Measurements from ENCODE around the gene CDKL1. TPM values are rescaled to one million over a fixed set of nuclear protein-coding genes. Genes with fewer than 3 reads are reported as not detected.
"Not testable (repeated sequence)": the region's sequence is repeated elsewhere in the genome, so short reads cannot be mapped to it uniquely, and the experiment has no call there.

Gene CDKL1
- polyA plus RNA-seq, 4 donors = 6.7 to 15.4 (median 7.6) TPM

DNA sequence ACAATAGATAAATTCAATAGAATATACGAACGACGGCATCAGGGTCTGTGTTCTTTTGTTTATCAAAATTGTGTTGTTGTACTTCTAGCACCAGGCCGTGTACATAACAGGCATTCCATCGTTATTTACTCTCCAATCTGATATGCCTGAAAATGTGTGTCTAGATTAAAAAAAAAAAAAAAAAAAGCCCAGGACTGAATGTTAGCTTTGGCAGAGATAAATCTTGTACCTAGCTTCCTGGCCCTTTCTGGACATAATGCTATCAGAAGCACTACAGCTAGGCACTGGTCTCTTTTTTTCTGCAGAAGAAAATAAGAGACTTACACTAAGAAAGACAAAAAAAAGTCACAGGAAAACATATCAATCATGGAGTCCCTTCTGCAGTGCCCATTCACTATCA is 37.0 kb downstream of the CDKL1 start:
- no peak for DNase-seq (ENCODE audit: low read depth in 4 of 4, low spot score in 2 of 4)

DNA sequence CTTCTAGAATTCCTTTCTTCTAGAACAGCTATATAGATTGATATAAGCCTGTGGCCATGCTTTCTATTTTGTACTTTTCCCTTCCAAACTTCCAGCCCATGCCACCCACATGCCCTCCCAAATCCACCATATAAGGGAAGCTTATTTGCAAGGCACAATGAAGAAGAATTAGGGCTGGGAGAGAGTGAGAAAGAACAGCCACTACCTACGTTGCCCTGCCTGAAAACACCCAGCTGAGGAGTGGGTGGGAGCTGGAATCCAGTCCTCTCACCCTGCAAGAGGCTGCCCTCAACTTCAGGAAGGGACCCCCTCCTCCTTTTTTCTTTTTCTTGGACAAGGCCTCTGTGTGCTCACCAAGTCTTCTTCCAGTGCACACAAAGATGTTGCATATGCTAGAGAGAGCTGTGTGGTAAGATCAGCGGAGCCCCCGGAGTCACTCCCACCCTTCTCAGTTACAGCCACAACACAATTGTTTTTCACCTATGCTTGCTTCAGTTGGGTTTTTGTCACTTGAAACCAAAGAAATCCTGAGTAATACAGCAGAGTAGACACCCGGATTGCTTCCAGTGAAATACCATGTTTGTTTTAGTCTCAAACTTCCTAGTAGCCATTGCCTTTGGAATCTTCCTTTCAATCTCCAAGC is 38.8 kb downstream of the CDKL1 start:
- peak in 2 of 4 donors; percentile 55 to 56 for DNase-seq (ENCODE audit: low read depth in 4 of 4, low spot score in 2 of 4)

DNA sequence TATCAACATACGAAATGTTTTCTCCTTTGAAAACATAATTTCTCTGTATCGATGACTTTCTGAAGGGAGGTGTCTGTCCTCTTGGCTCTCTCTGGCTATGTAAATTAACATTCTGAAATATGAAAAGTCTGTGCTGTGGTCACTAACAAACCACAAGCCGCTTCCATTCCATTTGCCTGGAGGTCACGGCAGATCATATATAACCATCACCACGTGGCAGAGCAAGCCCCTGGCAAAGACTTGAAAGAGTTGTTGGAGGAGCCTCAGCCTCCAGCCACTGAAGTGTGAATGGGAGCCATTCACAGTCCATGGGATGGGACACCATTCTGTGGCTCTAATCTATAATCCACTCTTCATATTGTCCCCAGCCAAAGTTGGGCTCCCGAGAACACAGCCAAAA is 39.6 kb downstream of the CDKL1 start:
- DNase-seq (ENCODE audit: low read depth in 4 of 4, low spot score in 2 of 4) = no peak

DNA sequence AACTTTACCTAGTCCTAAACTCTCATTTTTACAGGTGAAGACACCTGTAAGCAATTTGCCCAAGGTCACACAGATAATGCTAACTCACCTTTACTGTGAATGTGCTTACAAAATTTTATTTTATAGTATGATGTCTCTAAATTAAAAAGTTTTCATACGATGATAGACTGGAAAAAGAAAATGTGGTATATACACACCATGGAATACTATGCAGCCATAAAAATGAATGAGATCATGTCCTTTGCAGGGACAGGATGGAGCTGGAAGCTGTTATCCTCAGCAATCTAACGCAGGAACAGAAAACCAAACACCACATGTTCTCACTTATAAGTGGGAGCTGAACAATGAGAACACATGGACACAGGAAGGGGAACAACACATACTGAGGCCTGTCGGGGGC is 40.4 kb downstream of the CDKL1 start:
- DNase-seq (ENCODE audit: low read depth in 4 of 4, low spot score in 2 of 4) = not testable (repeated sequence)

DNA sequence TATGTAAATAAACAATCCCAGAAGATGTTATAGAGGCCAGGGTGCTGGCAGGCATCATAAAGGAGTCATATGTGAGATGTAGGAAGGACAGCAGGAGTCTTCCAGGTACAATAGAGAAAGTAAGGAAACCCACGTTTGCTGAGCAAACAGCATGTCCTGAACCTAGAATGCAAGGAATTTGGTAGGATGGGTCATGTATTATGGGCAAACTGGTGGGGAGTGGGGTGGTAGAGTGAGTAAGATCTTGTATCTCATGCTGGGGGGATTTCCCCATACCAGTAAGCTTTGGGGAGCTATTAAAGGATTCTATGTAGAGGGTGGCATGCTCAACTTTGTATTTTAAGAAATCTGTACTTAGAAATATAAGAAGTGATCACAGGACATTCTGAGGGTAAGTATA is 41.0 kb downstream of the CDKL1 start:
- DNase-seq (ENCODE audit: low read depth in 4 of 4, low spot score in 2 of 4) = no peak

DNA sequence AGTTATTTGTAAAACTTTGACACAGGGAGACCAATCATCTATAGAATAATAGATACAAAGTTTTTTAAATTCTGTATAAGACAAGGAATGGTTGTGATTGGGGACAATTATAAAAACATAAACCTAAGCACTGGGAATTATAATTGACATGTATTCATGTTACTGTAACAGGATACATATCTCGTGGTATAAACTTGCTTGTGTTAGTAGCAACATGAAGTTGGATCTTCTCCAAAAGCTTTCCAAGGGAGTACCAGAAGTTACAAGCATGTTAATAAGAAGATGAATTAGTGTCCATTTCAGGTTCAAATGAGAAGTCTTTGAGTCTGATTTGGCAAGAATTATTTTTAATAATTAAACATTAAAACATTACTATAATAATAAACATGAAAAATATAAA is 42.2 kb downstream of the CDKL1 start:
- no peak for DNase-seq (ENCODE audit: low read depth in 4 of 4, low spot score in 2 of 4)

DNA sequence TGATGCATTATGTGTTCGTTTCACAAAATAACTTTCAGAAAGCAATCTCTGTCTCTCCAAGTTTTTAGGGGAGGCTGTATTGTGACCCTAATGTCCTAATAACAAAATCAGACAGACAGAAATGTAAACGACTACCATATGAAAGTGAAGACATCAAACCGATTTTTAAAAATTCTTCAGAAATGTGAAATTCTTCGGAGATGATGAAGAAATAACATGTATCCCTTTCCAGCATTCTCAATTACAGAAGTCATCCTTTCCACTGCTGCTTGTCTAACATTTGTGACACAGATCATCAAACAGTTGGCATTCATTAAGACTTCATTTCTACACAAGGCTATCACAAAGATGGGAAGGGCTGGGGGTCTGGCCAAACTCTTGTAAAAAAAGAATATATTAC is 43.6 kb downstream of the CDKL1 start:
- no peak for DNase-seq (ENCODE audit: low read depth in 4 of 4, low spot score in 2 of 4)

DNA sequence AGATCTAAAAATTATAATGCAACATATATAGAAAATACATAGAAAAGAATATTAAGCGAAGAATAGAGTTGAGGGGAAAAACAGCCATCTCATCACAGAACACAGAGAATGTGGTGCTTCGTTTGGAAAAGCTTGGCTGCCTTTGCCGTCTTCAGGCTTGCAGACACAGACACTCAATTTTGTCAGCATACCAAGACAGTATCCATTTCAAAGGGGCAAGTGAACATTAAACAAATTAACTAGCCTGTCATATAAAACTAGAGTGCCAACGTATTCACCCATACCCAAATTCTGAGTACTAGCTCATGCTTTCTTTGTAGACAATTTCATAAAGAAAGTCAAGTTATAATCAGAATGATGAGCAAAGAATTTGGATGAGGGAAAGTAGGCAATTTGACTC is 44.1 kb downstream of the CDKL1 start:
- DNase-seq (ENCODE audit: low read depth in 4 of 4, low spot score in 2 of 4) = no peak

DNA sequence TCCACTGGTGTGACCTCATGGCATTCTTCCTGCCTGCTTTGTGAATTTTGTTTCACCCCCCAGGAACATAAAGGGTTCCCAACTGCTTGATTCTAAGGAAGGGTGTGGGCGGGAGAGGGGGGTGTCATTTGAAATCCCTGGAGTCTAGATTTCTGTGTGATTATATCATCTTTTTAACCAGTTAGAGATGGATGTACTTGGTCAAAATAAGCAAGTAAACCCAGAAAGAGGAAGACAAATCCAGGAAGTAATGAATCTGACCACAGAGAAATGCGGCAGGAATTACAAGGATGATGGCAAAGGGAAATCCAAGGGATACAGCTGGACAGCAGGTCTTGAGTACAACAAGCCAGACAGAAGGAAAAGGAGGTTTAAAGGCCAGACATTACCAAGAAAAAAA is 45.7 kb downstream of the CDKL1 start:
- DNase-seq (ENCODE audit: low read depth in 4 of 4, low spot score in 2 of 4) = no peak

DNA sequence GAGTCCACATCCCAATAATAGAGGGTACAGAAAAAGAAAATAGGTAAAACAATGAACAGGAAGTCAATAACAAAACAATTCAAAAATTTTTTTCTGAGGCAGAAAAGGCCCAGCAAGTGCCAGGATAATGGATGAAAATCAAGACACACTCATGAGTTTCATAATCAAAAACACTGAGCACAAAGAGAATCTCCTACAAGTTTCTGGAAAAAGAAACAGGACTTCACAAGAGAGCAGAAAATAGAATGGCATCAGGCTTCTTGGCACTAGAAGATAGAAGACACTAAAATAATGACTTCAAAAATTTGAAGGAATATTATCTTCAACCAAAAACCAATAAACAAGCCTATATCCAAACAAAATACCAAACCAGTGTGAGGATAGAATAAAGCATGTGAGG is 47.7 kb downstream of the CDKL1 start:
- DNase-seq (ENCODE audit: low read depth in 4 of 4, low spot score in 2 of 4) = no peak

DNA sequence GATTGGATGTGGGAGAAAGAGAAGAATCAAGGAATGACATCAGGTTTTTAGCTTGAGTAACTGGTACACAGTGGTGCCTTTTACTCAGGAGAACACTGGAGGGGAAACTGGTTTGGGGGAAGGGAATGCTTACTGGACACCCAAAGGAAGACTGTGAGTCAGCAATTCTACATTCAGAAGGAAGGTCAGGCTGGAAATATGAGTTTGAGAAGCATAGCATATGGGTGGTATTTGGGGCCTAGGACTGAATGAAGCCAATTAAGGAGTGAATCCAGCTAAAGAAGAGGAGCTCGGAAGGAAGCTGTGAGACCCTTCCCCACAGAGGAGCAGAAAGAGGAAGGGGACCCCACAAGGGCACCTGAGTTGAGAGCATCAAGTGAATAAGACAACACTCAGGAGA is 49.2 kb downstream of the CDKL1 start:
- no peak for DNase-seq (ENCODE audit: low read depth in 4 of 4, low spot score in 2 of 4)

DNA sequence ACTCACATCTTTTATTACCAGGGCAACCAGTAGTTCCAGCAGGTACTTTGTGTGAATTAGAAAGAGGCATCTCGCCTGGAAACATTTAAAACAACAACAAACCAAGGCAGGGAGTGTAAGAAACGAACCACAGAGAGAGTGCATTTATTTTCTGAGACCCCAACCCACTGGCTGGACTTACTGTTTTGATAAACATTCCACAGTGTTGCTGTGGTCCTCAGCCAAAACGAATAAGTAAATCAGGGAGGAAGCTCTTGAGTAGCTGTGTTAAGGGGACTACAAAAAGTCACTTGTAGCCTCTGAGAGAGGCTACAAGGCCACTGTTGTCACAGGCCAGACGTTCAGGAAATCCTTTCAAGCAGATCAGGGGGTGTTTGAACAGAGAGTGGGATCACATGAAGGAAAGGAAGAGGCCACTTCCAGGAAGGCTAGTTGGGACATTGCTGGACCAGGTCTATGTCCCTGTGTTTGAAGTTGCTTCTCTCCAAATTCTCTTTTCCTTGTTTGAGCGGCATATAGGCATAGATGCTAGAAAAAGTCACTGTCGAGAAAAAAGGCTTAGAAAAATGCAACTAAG is 50.7 kb downstream of the CDKL1 start:
- DNase-seq (ENCODE audit: low read depth in 4 of 4, low spot score in 2 of 4) = no peak

DNA sequence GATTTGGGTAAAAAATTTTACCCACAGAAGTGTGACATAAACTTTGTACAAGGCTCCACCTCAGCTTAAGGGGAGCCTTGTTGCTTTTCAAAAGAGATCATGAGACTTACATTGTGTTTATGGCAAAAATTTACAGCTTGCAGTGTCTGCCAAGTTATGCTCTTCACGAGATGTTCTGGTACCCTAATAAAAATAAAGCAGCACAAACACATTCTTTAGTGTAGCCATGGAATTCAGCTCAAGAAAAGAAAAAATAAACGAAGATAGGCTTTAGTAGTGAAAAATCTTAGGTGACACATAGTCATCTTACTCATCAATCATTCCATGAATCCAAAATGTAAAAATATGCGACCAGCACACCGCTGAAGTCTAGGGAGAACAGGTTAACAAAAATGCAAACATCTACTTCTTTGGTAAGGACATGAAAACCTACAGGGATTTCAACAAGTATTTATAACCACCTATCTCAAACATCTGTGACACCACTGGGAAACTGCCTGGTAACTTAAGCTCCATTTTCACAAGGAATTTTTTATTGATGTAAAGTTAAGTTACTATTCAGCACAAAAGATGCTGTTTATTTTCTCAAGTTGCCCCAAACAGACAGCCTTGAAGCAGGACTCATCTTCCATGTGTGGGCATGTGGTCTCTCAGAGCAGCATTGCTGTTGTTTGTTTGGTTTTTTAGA is 51.7 kb downstream of the CDKL1 start:
- DNase-seq (ENCODE audit: low read depth in 4 of 4, low spot score in 2 of 4) = no peak

DNA sequence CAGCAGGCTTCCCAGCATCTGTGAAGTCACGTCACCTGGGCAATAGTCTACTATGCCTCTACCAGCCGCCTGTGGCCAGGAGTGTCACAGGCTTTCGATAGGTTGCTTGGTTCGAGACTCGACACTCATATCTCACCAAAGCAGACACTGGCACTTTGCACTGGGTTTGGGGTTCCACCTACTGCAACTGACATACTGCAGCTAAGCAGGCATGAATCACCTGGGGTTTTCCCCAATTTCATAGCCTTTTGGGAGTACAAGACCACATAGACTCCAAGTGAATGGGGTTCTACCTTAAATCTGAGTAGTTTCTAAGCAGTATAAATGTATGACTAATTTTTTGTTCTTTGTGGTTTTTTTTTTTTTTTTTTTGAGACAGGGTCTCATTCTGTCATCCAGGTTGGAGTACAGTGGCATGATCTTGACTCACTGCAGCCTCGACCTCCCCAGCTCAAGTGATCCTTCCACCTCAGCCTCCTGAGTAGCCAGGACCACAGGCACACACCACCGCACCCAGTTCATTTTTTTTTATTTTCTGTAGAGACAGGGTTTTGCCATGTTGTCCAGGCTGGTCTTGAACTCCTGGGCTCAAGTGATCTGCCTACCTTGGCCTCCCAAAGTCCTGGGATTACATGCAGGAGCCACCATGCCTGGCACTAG is 52.4 kb downstream of the CDKL1 start:
- no peak for DNase-seq (ENCODE audit: low read depth in 4 of 4, low spot score in 2 of 4)

DNA sequence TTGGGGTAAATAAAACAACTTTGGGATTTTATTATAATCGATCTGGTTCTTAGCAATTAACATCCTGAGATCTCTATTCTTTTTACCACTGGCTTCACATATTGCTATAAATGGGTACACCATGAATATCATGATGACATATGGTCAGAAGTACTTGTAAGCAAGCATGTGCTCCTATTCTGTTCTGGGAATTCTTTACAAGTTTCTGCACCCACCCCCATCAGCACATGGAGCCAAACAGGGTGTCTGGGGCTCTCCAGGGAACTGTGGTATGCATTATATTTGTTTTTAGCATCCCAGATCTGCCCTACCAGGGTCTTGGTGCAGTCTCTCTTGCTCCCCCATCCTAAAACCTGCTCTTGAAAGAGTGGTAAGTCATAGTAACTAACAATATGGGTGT is 53.2 kb downstream of the CDKL1 start:
- DNase-seq (ENCODE audit: low read depth in 4 of 4, low spot score in 2 of 4) = no peak

DNA sequence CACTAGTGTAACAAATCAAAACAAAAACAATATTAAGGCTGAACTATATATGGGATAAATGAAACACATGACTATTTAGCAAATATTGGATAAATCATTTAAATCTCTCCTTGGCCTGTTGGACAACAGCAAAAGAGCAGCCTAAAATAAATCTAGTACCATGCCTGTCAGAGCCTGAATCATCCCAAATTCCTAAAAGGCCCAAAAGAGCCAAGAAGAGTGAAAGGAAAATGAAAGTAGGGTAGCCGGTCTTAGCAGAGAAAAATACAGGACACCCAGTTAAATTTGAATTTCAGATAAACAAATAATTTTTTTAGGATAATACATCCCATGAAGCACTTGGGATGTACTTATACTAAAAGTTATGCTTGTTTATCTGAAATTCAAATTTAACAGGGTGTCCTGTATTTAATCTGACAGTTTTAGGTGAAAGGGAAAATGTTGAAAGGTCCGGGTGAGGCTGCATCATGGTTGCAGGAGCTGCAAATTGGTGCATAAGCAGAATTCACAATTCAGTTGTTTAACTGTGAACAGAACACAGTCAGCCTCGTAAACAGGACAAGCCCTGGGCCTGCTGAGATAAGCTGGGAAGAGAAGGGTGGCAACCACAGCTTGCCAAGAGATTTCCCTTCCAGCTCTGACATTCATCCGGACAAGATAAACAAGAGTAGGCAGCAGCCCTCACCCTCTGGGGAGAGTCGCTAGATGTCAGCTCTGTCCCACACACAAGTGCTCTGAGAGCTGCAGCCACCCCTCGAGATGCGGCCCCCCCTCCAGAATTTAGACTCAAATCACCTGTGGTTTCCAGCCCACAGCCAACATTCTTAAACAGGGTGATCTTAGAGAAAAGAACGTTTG is 54.2 kb downstream of the CDKL1 start:
- no peak for DNase-seq (ENCODE audit: low read depth in 4 of 4, low spot score in 2 of 4)

DNA sequence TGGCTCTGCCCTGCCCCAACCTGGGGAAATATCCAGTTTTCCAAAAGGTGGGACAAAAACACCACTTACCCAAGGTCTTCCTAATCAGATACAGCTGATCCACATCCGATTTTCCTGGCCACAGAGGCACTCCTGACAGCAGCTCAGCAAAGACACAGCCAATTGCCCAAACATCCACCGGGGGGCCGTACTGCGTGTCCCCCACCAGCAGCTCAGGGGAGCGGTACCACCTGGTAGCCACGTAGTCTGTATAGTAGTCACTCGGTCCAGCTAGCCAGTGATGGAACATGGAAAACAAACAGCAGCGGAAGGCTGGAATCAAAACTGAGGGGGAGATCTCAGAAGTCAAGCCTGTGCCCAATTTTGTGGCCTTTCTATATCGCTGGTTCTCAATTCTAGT is 55.7 kb downstream of the CDKL1 start:
- DNase-seq (ENCODE audit: low read depth in 4 of 4, low spot score in 2 of 4) = no peak

DNA sequence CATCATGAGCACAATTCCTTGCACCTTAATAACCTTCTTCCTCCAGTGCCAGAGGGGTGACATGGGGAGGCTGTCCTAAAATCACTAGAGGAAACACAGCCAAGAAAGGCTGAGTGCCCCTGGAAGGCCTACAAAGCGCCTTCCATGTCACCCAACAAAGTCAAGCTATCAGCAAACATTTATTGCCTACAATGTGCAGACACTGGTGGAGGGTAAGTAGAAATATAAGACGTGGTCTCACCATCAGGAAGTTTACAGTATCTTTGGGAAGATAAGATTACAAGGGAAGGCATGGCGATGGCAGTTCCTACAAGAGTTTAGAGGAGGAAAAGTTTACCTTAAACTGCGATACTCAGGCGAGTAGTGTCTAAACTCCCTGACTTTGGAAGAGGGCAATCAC is 56.6 kb downstream of the CDKL1 start:
- DNase-seq (ENCODE audit: low read depth in 4 of 4, low spot score in 2 of 4) = no peak

DNA sequence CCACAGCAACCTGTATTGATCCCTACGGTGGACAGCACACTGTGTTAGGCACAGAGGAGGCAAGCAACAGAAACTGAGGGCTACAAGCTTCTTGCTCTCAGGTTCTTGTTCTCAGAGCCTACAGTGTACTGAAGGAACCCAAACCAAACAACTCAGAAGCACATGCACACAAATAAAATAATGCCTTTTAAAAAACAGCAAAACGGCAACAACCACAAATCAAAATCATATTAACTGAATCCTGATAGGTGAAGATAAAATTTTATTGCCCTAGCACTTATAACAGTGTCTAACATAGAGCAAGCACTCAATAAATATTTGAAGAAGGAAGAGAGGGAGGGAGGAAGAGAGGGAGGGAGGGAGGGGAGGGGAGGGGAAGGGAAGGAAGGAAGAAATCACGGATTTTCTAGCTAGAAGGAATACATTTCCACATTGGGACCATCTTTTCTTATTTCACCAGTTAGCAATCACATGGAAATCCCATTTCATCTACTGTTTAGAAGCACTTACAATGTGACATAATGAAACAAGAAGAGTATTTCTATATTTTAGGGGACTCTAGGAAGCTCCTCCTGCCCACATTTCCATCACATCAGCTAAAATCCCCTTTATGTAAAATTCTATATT is 57.4 kb downstream of the CDKL1 start:
- DNase-seq (ENCODE audit: low read depth in 4 of 4, low spot score in 2 of 4) = no peak

DNA sequence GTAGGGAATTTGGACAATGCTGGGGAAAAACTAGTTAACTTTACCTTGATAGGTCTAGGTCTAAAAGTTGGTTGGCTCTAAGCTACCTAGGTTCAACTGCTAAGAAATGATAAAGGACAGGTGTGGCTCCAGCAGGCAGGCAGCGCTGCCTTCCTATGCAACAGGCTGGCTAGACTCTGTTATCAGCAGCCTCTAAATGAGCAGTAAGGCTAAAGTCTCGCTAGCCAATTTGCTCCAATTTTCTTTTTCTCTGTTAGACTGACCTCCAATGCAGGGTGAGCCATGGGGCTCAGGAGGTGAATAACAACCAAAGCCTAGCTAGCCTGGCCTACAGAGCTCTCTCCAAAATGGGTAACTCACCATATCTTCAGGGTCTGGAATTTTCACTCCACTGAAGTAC is 58.1 kb downstream of the CDKL1 start:
- DNase-seq (ENCODE audit: low read depth in 4 of 4, low spot score in 2 of 4) = no peak

All from left renal cortex interstitium (tissue), 4 donors.